ENCODE data around the gene MUCL3.

DNA sequence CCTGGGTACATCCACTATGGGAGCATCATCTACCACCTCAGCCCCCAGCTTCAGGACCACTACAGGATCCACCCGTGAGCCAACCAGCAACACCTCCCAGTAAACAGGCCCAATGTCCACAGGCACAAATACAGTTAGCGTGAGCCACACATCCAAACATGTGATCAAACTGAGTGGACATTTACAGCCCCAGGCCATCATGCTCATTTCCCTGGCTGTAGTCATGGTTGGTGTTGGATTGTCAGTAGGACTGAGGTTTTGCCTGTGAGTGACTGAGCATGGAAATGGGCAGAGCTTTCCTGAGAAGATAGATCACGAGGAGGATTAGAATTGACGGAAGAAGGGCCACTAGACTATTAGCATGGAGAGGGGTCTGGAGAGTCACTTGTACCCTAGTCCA, 32.0 kb downstream of the MUCL3 start:
- TF ChIP-seq, protein P1, sequence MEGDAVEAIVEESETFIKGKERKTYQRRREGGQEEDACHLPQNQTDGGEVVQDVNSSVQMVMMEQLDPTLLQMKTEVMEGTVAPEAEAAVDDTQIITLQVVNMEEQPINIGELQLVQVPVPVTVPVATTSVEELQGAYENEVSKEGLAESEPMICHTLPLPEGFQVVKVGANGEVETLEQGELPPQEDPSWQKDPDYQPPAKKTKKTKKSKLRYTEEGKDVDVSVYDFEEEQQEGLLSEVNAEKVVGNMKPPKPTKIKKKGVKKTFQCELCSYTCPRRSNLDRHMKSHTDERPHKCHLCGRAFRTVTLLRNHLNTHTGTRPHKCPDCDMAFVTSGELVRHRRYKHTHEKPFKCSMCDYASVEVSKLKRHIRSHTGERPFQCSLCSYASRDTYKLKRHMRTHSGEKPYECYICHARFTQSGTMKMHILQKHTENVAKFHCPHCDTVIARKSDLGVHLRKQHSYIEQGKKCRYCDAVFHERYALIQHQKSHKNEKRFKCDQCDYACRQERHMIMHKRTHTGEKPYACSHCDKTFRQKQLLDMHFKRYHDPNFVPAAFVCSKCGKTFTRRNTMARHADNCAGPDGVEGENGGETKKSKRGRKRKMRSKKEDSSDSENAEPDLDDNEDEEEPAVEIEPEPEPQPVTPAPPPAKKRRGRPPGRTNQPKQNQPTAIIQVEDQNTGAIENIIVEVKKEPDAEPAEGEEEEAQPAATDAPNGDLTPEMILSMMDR (IDR thresholded peaks at IDR 0.05; ENCODE audit: low read length), result no peak
- no peak for TF ChIP-seq EZH2 (IDR thresholded peaks at IDR 0.05; ENCODE audit: borderline replicate concordance, low read length)
